Measurements from ENCODE around the gene NUP160.
"Not testable (repeated sequence)": the region's sequence is repeated elsewhere in the genome, so short reads cannot be mapped to it uniquely, and the experiment has no call there.

NUP160 gene, protein sequence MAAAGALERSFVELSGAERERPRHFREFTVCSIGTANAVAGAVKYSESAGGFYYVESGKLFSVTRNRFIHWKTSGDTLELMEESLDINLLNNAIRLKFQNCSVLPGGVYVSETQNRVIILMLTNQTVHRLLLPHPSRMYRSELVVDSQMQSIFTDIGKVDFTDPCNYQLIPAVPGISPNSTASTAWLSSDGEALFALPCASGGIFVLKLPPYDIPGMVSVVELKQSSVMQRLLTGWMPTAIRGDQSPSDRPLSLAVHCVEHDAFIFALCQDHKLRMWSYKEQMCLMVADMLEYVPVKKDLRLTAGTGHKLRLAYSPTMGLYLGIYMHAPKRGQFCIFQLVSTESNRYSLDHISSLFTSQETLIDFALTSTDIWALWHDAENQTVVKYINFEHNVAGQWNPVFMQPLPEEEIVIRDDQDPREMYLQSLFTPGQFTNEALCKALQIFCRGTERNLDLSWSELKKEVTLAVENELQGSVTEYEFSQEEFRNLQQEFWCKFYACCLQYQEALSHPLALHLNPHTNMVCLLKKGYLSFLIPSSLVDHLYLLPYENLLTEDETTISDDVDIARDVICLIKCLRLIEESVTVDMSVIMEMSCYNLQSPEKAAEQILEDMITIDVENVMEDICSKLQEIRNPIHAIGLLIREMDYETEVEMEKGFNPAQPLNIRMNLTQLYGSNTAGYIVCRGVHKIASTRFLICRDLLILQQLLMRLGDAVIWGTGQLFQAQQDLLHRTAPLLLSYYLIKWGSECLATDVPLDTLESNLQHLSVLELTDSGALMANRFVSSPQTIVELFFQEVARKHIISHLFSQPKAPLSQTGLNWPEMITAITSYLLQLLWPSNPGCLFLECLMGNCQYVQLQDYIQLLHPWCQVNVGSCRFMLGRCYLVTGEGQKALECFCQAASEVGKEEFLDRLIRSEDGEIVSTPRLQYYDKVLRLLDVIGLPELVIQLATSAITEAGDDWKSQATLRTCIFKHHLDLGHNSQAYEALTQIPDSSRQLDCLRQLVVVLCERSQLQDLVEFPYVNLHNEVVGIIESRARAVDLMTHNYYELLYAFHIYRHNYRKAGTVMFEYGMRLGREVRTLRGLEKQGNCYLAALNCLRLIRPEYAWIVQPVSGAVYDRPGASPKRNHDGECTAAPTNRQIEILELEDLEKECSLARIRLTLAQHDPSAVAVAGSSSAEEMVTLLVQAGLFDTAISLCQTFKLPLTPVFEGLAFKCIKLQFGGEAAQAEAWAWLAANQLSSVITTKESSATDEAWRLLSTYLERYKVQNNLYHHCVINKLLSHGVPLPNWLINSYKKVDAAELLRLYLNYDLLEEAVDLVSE (N-terminal part only)

DNA sequence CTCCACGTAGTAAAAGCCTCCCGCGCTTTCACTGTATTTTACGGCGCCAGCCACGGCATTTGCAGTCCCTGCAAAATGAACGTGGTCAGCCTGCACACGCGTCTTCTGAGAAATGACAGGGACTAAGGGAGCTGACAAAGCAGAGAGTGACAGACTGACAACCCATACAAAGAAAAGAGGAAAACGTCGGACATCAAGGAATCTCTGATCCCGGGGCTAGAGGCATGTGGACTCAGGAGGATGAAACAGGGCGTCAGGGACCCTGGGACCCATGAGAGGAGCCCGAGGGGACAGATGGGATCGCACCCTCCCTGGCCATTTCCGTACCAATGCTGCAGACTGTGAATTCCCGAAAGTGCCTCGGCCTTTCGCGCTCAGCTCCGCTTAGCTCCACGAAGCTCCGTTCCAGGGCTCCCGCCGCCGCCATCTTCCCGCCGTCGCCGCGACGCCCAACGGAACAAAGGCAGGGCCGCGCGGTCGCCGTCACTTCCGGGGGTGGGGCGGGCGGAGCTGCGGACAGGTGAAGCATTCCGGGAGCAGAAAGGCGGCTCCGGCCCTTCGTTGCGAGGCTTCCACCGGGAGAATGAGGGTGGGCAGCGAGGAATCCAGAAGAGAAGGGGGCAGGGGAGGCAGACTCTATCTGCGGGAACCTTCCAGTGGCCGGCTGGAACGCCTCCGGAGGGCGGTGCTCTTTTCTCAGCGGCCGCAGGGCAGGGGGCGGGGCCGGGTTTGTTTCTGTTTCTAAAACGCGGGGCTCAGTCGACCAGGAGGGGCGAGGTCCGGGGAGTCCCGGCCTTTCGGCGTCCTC is at the start of gene NUP160:
TSS of gene NUP160 (minus strand) at position 459 of the 808 bp plus-strand sequence. CDS start at position 427, 32 bp downstream.
- DNase-seq, result peak; percentile 77

DNA sequence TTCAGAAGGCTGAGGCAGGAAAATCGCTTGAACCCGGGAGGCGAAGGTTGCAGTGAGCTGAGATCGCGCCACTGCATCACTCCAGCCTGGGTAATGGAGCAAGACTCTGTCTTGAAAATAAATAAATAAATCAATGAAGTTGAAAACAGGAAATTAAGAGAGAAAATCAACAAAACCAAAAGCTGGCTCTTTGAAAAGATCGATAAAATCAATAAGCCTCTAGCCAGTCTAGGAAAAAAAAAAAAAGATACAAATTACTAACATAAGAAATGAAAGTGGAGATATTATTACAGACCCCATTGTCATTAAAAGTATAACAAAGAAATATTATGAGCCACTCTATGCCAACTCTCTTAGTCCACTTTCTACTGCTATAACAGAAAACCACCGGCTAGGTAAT is 48.0 kb upstream of the NUP160 start:
- no peak for DNase-seq

DNA sequence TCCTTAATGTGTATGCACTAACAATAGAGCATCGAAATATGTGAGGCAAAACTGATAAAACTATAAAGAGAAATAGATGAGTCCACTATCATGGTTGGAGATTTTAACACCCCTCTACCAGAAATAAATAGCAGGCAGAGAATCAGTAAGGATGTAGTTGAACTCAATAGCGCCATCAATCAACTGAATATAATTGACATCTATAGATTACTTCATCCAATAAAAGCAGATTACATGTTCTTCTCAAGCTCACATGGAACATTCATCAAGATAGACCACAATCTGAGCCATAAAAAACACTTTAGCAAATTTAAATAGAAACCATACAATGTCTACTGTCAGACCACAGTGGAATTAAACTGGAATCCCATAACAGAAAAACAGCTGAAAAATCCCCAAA is 46.9 kb upstream of the NUP160 start:
- DNase-seq, result no peak

DNA sequence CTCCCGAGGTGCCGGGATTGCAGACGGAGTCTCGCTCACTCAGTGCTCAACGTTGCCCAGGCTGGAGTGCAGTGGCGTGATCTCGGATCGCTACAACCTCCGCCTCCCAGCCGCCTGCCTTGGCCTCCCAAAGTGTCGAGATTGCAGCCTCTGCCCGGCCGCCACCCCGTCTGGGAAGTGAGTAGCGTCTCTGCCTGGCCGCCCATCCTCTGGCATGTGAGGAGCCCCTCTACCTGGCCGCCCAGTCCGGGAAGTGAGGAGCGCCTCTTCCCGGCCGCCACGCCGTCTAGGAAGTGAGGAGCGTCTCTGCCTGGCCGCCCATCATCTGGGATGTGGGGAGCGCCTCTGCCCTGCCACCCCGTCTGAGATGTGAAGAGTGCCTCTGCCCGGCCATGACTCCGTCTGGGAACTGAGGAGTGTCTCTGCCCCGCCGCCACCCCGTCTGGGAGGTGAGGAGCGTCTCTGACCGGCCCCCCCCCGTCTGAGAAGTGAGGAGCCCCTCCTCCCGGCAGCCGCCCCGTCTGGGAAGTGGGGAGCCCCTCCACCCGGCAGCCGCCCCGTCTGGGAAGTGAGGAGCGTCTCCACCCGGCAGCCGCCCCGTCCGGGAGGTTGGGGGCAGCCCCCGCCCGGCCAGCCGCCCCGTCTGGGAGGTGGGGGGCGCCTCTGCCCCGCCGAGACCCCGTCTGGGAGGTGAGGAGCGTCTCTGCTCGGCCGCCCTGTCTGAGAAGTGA is 44.6 kb upstream of the NUP160 start:
- DNase-seq, result not testable (repeated sequence)

DNA sequence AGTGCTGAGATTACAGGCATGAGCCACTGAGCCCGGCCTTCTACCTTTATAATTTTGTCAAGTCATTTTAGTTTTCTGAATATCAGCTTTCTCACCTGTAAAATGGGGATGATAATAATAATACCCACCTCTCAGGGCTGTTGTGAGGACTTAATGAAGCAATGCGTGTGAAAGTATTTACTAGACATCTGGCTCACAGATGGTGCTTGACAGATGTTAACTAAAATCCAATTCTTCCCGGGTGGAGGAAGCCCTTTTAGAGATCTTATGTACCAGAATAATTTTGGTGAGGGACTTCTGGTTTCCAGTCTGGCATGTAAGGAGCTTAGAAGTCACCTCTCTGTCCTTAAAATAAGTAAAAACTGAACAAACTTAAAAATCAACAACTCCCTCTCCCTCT is 43.7 kb upstream of the NUP160 start:
- no peak for DNase-seq

DNA sequence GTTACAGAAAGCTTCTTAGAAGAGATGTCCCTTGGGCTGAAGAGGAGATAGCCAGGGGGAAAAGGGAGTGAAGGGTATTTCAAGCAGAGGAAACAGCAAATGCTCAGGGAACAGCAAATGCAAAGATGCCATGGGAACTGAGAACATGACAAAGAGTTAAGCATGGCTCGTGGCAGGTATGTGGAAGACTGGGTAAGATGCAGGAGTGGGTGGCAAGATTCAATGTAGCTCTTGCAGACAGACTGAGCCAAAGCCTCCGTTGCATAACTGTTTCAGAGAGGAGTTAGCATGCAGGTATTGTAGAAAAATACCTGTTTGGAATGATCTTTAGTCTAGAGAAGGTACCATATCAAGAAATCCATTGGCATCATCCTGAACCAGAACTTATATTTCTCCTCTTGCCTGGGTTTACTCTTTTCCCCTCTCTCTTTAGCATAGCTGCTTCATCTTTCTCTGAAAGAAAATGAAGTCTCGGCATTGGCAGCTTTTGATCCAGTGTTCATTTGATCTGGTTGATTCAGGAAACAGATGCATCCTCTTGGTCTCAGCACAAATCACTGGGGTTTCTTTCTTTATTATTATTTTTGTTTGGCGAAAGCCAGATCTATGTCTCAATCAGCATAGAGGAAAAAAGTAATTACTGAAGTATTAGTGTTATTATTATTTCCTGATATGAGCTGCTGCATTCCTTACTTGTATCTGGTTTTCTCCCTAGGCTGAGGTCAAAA is 41.7 kb upstream of the NUP160 start:
- no peak for DNase-seq

DNA sequence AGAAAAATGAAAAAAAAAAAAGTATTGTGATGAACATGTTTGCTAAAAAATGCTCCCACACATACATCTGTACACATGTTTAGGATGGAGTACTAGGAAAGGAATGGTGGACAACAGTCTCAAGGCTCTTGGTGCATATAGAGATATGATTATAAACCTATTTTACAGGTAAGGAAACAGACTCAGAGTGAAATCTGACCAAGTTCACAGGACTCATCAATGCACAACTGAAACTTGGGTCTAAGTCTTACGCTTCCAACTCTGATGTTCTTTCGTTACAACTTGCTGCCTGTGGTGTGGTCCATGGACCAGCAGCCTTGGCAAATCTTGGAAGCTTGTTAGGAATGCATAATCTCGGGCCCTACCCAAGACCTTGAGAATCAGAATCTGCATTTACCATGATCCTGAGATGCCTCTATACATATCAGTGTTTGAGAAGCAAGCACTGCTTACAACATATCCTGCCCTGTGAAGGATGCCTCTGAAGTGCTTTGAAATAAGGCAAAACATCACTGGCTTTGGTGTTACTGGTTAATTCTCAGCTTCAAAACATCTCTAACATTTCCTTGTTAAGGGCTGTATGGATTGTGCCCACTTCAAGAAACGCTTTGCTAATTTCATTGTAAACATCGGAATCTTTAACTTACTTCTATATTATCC is 39.9 kb upstream of the NUP160 start:
- no peak for DNase-seq

DNA sequence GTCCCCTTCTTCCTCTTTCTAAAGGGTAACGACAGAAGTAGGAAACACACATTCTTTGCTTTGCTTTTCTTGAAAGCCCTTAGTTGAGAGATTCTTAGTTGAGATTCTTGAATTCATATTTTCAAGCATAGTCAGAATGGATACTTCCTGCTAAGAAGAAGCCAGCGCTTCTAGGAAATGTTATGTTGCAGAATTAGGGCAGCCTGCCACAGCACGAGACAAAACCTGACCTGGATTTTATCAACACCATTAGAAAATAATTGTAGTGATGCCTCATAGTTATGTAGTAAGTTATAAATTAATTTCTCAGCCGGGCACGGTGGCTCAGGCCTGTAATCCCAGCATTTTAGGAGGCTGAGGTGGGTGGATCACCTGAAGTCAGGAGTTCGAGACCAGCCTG is 37.9 kb upstream of the NUP160 start:
- DNase-seq, result no peak

DNA sequence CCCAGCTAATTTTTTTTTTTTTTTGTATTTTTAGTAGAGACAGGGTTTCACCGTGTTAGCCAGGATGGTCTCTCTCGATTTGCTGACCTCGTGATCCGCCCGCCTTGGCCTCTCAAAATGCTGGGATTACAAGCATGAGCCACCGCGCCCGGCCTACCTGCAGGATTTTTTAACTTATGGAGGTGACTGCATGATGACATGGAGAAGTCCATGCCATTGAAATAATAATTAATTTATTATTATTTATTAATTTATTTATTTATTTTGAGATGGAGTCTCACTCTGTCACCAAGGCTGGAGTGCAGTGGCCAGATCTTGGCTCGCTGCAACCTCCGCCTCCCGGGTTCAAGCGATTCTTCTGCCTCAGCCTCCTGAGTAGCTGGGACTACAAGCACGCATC is 34.3 kb upstream of the NUP160 start:
- not testable (repeated sequence) for DNase-seq

DNA sequence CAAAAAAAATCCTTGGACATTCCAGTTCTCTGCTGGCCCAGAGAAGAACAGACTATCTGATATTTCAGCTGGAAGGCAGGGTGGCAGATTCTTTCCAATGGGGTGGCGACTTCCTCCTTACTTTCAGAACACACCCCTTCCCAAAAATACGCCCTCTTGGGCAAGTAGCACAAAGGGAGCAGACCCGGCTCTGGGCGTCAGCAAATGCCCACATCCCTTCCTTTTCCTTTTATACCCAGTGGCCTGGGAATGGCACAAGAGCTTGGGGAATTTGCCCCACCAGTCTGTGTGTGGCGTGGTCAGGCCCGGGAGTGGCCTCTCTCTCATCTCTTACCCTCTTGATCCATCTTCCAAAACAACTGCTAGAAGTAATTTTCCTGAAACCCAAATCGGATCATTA is 33.0 kb upstream of the NUP160 start:
- no peak for DNase-seq

DNA sequence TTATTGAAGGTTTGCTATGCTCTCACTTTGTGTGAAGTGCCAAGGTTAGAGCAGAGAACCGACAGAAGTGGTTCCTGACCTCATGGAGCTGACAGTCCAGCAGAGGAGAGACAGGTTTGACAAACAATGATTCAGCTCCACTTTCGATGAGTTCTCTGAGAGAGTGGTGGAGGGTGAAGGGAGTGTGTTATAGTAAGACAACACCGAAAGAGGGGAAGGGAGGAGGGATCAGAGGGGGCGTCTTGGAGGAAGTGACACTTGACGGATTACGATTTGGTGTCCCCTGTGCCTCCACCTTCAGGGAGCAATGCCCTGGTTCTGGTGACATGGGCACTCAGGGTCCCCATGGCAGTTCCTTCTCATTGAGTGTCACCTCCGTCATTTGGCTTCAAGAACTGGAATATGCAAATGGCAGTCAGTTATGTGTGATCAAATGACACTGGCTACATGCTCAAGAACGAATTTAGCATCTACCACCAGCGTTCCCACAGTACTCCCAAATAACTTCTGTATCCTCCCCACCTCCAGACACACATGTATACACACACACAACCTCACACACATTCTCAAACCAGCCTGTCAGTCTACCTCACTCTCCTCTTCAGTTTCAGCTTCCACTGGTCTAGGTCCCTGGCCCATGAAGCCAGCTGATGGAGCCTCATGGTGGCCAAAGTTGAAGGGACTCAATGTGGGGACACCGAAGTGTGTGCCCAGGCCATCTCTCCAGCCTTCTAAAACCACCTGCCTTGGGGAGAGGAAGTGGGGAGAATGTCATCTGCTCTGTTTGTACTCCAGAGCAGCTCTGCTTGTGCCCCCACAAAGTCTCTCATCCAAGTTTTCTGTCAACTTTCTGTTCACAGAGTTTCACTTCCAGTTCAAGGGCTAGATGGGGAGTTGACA is 31.4 kb upstream of the NUP160 start:
- no peak for DNase-seq

DNA sequence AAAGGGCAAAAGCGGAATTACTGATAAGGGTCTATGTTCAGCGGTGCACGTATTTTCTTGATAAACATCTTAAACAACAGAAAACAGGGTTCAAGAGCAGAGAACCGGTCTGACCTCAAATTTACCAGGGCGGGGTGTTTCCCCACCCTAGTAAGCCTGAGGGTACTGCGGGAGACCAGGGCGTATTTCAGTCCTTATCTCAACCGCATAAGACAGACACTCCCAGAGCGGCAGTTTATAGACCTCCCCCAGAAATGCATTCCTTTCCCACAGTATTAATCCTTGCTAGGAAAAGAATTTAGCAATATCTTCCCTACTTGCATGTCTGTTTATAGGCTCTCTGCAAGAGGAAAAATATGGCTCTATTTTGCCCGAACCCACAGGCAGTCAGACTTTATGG is 27.7 kb upstream of the NUP160 start:
- DNase-seq, result not testable (repeated sequence)

DNA sequence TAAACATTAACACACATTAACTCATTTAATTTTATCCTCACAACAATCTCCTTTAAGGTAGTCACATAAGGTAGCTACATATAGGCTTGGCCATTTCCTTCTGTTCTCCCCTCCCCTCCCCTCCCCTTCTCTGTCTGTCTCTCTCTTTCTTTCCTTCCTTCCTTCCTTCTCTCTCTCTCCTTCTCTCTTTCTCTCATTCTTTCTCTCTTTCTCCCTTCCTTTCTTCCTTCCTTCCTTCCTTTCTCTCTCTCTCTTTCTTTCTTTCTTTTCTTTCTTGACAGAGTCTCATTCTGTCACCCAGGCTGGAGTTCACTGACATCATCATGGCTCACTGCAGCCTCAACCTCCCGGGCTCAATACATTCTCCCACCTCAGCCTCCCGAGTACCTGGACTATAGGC is 22.3 kb upstream of the NUP160 start:
- DNase-seq, result no peak

DNA sequence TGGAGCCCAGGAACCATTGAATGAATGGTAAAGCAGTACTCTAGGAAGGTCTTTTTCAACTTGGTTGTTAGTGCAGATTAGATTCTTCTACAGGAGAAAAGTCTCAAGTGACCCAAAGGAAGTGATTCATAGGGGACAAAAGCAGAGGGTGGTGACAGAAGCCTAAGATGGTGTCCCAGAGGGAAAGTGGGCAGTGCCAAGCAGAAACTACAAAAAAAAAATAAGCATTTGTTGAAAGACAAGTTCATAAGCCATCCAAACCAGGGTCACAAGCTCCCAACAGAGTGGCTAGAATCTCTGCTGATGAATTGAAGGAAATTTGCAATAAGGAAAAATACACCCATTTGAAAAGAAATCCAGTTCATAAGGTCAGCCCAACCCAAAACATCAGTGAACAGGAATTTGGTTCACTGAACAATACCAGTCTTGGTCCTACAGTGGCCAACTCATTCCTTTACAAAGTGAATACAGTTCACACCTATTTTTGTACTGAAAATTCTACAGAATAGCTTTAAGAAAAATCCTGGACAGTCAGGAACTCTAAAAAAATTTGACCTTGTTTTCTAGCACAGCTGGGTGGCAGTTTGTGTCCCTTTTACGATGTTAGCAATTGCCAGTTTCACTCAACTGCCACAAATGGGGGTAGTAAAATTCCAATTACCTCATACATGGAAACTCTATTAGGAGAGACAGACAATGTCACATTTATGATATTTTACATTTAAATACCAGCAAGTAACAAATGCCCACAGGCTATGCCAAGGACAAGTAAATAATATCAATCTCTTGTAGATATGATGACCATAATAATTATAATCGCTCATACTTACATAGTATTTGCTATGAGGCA is 21.6 kb upstream of the NUP160 start:
- no peak for DNase-seq

DNA sequence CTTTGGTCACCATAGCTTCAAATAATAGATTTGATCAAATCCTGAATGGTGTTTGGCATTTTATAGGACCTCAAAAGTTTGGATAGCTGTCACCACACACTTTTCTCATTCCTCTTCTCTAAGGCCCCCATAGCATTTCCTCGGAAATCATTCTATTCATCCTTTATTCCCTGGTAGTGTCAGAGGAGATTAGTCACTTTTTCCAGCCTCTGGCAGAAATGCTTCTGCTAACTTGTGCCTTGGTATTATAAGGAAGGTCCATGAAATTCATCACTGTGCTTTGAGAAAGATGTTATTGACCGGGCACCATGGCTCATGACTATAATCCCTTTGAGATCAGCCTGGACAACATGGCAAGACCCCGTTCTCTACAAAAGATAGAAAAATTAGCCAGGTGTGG is 19.7 kb upstream of the NUP160 start:
- DNase-seq, result no peak

DNA sequence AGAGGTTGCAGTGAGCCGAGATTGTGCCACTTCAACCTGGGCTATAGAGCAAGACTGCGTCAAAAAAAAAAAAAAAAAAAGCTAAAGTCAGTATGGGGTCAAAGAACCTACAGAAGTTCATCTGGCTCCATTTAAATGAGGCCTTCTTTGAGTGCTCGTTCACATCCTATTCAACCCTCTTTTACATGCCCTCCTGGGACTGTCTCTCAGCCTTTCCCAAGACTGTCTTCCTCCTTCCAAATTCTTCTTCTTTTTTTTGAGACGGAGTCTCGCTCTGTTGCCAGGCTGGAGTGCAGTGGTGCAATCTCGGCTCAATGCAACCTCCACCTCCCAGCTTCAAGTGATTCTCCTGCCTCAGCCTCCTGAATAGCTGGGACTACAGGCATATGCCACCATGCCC is 18.7 kb upstream of the NUP160 start:
- DNase-seq, result not testable (repeated sequence)

DNA sequence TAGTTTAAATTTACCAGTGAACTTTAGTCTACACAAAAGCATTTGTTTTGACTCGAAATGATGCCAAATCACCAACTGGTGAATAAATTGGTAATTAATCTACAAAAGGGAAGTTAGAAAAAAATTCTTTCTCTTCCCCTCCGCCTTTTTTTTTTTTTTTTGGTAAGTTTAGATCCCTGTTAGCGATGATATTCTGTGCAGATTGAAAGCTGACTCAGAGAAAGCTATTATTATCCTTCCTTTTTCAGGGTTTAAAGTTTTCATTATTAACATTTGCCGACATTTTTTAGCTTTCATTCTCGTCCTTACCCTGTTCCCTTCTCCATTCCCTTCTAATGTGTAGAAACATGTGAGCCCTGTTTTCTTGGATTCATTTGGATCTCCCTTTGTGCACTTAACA is 16.8 kb upstream of the NUP160 start:
- no peak for DNase-seq

DNA sequence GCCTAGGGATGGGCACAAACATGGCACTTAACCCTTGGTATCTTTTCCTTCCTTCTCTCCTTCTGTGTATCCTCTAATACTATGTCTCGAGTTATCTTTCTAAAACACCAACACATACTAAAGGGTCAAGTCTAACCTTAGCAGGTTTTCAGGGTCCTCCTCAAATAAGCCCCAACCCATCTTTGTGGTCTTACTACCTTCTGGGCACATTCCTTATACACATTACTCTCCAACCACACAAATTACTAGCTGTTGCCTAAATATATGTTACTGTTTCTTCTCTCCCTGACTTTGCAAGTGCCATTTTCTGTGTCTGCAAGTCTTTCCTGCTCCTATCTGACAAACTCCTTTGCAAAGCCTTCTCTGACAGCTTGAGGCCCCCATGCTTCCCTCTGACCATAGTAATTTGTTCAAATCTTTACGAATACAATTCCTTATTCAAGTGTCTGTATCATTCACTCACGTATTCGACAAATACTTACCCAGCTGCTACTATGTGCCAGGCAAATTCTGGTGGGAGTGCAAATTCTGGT is 15.8 kb upstream of the NUP160 start:
- DNase-seq, result no peak
